SK-N-SH treated with all-trans-retinoic acid at 6 μM for 48 hours (cell line): ENCODE results near the gene SLC22A3.

Experiments used
- ARNTL ChIP-seq: fragments of 450-650 bp; formaldehyde crosslinking; IDR thresholded peaks from 2 replicates; pipeline ENCODE4 v1.5.0; 2020; ENCODE audit warnings: low read depth, mild to moderate bottlenecking, moderate library complexity, borderline replicate concordance
- BACH2 ChIP-seq: fragments of 250-450 bp; sonication (Bioruptor Pico); IDR thresholded peaks from 2 replicates; pipeline ENCODE4 v1.9.0; 2021; ENCODE audit warnings: mild to moderate bottlenecking, borderline replicate concordance
- CREB5 ChIP-seq: fragments of 250-450 bp; sonication (Bioruptor Pico); IDR thresholded peaks from 2 replicates; pipeline ENCODE4 v1.5.1; 2020; ENCODE audit warnings: low read depth, mild to moderate bottlenecking, moderate library complexity
- CSDC2 ChIP-seq: fragments of 250-450 bp; sonication (Bioruptor Pico); IDR thresholded peaks from 2 replicates; pipeline ENCODE4 v1.5.0; 2020; ENCODE audit warnings: mild to moderate bottlenecking, moderate library complexity
- CSRNP3 ChIP-seq: fragments of 250-450 bp; sonication (Bioruptor Pico); IDR thresholded peaks from 2 replicates; pipeline ENCODE4 v1.5.1; 2021; ENCODE audit warnings: mild to moderate bottlenecking, moderate library complexity
- PATZ1 ChIP-seq: fragments of 250-450 bp; sonication (Bioruptor Pico); IDR thresholded peaks from 2 replicates; pipeline ENCODE4 v1.8.0; 2020; ENCODE audit warnings: mild to moderate bottlenecking, moderate library complexity, borderline replicate concordance
- PPARA ChIP-seq: fragments of 250-450 bp; sonication (Bioruptor Pico); IDR thresholded peaks from 2 replicates; pipeline ENCODE4 v1.5.0; 2020; ENCODE audit warnings: mild to moderate bottlenecking, borderline replicate concordance
- RARB ChIP-seq: fragments of 250-450 bp; sonication (Bioruptor Pico); IDR thresholded peaks from 2 replicates; pipeline ENCODE4 v1.8.0; 2021; ENCODE audit warnings: mild to moderate bottlenecking, moderate library complexity
- TCF4 ChIP-seq: fragments of 250-450 bp; sonication (Bioruptor Pico); IDR thresholded peaks from 2 replicates; pipeline ENCODE4 v1.8.0; 2021; ENCODE audit warnings: mild to moderate bottlenecking, moderate library complexity, borderline replicate concordance
- TOX ChIP-seq: fragments of 250-450 bp; sonication (Bioruptor Pico); IDR thresholded peaks from 2 replicates; pipeline ENCODE4 v1.8.0; 2021; ENCODE audit warnings: mild to moderate bottlenecking, moderate library complexity, borderline replicate concordance
- ZFP3 ChIP-seq: fragments of 250-450 bp; sonication (Bioruptor Pico); IDR thresholded peaks from 2 replicates; pipeline ENCODE4 v1.5.0; 2020; ENCODE audit warnings: mild to moderate bottlenecking, moderate library complexity
- ZFP30 ChIP-seq: fragments of 450-650 bp; formaldehyde crosslinking; IDR thresholded peaks from 2 replicates; pipeline ENCODE4 v1.5.0; 2022; ENCODE audit warnings: mild to moderate bottlenecking, moderate library complexity
- ZNF70 ChIP-seq: fragments of 450-650 bp; formaldehyde crosslinking; IDR thresholded peaks from 2 replicates; pipeline ENCODE4 v1.5.0; 2020; ENCODE audit warnings: mild to moderate bottlenecking, moderate library complexity

GRCh38 chr6:160376445-160376844 is 28.3 kb downstream of the SLC22A3 start:
- TF ChIP-seq RARB (CRISPR knock-in tag) (no peak), BACH2 (CRISPR knock-in tag) (no peak), ZFP3 (CRISPR knock-in tag) (no peak), CSDC2 (CRISPR knock-in tag) (no peak), TCF4 (CRISPR knock-in tag) (no peak), ZNF70 (CRISPR knock-in tag) (no peak), CREB5 (CRISPR knock-in tag) (no peak), TOX (no peak), PATZ1 (CRISPR knock-in tag) (no peak), ZFP30 (CRISPR knock-in tag) (no peak), PPARA (CRISPR knock-in tag) (no peak), CSRNP3 (CRISPR knock-in tag) (no peak), ARNTL (CRISPR knock-in tag) (no peak)
